ENCODE data around the gene NXN.
"Not testable (repeated sequence)": the region's sequence is repeated elsewhere in the genome, so short reads cannot be mapped to it uniquely, and the experiment has no call there.

GRCh38 chr17:905708-906107, 73.9 kb downstream of the NXN start:
- not testable (repeated sequence) for TF ChIP-seq CTCF, POLR2A, EP300 (IDR thresholded peaks at IDR 0.05)

All from ovary (tissue), 3 donors.